K562 (cell line): Measurements from ENCODE around the gene MLLT6. TPM values are rescaled to one million over a fixed set of nuclear protein-coding genes. Genes with fewer than 3 reads are reported as not detected.

Experiments used
- MTA1 ChIP-seq: fragments of 450-650 bp; IDR thresholded peaks from 2 replicates; pipeline ENCODE4 v1.6.1; 2017; ENCODE audit warnings: borderline replicate concordance
- MYNN ChIP-seq, 2 experiments: sonication (generic); formaldehyde crosslinking in 1 of 2; IDR thresholded peaks; 2 replicates each; pipeline versions ENCODE4 v1.5.0 to v1.6.1; 2016 to 2020; ENCODE audit warnings: antibody characterized with exemption in 1 of 2, missing genetic modification reagents in 1 of 2
- ZNF12 ChIP-seq: sonication (generic); formaldehyde crosslinking; IDR thresholded peaks from 2 replicates; pipeline ENCODE4 v1.4.0; 2020; ENCODE audit warnings: mild to moderate bottlenecking, missing genetic modification reagents
- ZNF507 ChIP-seq: conservative IDR thresholded peaks from 2 replicates; pipeline ENCODE4 v1.6.1; 2017; ENCODE audit warnings: missing genetic modification characterization, missing compliant biosample characterization
- polyA plus RNA-seq, 8 experiments: library from polyadenylated mRNA; depleted of rRNA in 4 of 8; stranded (reverse) in 5 of 8; unstranded in 3 of 8; fragments of >200 nt; fragmentation: Nextera tagmentation in 2 of 8; fragmentation: Illumina TruSeq in 1 of 8; extraction: Ambion mirVana in 2 of 8; extraction: Trizol in 1 of 8; gene quantifications; 2 replicates each; pipeline versions ENCODE4 v1.2.1 to v1.2.3, GENCODE V29; 2011 to 2014; ENCODE audit warnings: inconsistent platforms in 1 of 8, missing spikeins in 1 of 8
- total RNA-seq, 7 experiments: library from RNA; depleted of rRNA in 6 of 7; stranded (reverse); fragments of >200 nt in 6 of 7; fragmentation: Illumina TruSeq in 2 of 7; extraction: Trizol in 2 of 7; gene quantifications; 2 replicates each; pipeline versions ENCODE4 v1.2.1 to v1.2.3, GENCODE V29; 2011 to 2021; ENCODE audit warnings: low replicate concordance in 1 of 7
- TF ChIP-seq, protein P1 (sequence below), 2 experiments: fragments of 450-650 bp; formaldehyde crosslinking in 1 of 2; IDR thresholded peaks; 2 replicates each; pipeline versions ENCODE4 v1.4.0 to v1.6.1; 2014 to 2020; ENCODE audit warnings: mild to moderate bottlenecking in 2 of 2, borderline replicate concordance in 1 of 2, low read depth in 1 of 2
- TF ChIP-seq, protein P2 (sequence below): sonication (generic); formaldehyde crosslinking; IDR thresholded peaks from 2 replicates; pipeline ENCODE4 v1.8.0; 2022; ENCODE audit warnings: mild to moderate bottlenecking, missing genetic modification reagents
- TF ChIP-seq, protein P3 (sequence below): sonication (generic); formaldehyde crosslinking; IDR thresholded peaks from 2 replicates; pipeline ENCODE4 v1.8.1; 2022; ENCODE audit warnings: missing genetic modification reagents
- TF ChIP-seq, protein P4 (sequence below), 2 experiments: fragments of 450-650 bp; conservative IDR thresholded peaks; 2 replicates each; pipeline ENCODE4 v1.6.1; 2017; ENCODE audit warnings: mild to moderate bottlenecking in 2 of 2, moderate library complexity in 2 of 2

The MLLT6 gene
- total and polyA plus RNA-seq, 9 of the 15 experiments (the other 6 are each of a cell fraction or from before 2014, with no cell fraction given): 3.1 to 71.7 (median 30.0) TPM

DNA sequence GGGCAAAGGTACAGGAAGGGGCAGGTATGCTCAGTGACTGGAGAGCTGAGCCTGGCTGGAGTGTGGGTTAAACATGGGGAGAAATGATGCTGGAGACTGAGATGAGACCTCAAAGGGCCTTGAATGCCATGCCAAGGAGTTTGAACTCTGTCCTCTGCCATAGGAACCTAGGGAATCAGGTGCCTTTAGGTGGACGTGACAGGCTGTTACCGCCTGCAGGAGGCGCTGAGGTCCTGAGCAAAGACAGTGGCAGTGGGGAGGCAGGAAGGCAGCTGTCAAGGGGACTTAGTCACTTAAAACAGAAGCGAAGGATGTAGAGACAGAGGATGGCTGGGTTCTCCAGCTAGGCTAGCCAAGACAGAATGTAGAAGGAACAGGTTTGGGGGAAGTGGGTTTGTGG is 56.5 kb downstream of the MLLT6 start (continued):
- TF ChIP-seq, protein P1, sequence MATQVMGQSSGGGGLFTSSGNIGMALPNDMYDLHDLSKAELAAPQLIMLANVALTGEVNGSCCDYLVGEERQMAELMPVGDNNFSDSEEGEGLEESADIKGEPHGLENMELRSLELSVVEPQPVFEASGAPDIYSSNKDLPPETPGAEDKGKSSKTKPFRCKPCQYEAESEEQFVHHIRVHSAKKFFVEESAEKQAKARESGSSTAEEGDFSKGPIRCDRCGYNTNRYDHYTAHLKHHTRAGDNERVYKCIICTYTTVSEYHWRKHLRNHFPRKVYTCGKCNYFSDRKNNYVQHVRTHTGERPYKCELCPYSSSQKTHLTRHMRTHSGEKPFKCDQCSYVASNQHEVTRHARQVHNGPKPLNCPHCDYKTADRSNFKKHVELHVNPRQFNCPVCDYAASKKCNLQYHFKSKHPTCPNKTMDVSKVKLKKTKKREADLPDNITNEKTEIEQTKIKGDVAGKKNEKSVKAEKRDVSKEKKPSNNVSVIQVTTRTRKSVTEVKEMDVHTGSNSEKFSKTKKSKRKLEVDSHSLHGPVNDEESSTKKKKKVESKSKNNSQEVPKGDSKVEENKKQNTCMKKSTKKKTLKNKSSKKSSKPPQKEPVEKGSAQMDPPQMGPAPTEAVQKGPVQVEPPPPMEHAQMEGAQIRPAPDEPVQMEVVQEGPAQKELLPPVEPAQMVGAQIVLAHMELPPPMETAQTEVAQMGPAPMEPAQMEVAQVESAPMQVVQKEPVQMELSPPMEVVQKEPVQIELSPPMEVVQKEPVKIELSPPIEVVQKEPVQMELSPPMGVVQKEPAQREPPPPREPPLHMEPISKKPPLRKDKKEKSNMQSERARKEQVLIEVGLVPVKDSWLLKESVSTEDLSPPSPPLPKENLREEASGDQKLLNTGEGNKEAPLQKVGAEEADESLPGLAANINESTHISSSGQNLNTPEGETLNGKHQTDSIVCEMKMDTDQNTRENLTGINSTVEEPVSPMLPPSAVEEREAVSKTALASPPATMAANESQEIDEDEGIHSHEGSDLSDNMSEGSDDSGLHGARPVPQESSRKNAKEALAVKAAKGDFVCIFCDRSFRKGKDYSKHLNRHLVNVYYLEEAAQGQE (IDR thresholded peaks at IDR 0.05; ENCODE audit: borderline replicate concordance): peak; percentile 57; the same call in 1 of the 2 replicates
- TF ChIP-seq, protein P1 (CRISPR knock-in tag; IDR thresholded peaks at IDR 0.05; ENCODE audit: low read depth): no peak
- TF ChIP-seq ZNF12 (CRISPR knock-in tag) (no peak), MYNN (IDR thresholded peaks at IDR 0.05) (no peak), MYNN (CRISPR knock-in tag; IDR thresholded peaks at IDR 0.05) (no peak), MTA1 (no peak), ZNF507 (tag) (no peak)
- TF ChIP-seq, protein P2, sequence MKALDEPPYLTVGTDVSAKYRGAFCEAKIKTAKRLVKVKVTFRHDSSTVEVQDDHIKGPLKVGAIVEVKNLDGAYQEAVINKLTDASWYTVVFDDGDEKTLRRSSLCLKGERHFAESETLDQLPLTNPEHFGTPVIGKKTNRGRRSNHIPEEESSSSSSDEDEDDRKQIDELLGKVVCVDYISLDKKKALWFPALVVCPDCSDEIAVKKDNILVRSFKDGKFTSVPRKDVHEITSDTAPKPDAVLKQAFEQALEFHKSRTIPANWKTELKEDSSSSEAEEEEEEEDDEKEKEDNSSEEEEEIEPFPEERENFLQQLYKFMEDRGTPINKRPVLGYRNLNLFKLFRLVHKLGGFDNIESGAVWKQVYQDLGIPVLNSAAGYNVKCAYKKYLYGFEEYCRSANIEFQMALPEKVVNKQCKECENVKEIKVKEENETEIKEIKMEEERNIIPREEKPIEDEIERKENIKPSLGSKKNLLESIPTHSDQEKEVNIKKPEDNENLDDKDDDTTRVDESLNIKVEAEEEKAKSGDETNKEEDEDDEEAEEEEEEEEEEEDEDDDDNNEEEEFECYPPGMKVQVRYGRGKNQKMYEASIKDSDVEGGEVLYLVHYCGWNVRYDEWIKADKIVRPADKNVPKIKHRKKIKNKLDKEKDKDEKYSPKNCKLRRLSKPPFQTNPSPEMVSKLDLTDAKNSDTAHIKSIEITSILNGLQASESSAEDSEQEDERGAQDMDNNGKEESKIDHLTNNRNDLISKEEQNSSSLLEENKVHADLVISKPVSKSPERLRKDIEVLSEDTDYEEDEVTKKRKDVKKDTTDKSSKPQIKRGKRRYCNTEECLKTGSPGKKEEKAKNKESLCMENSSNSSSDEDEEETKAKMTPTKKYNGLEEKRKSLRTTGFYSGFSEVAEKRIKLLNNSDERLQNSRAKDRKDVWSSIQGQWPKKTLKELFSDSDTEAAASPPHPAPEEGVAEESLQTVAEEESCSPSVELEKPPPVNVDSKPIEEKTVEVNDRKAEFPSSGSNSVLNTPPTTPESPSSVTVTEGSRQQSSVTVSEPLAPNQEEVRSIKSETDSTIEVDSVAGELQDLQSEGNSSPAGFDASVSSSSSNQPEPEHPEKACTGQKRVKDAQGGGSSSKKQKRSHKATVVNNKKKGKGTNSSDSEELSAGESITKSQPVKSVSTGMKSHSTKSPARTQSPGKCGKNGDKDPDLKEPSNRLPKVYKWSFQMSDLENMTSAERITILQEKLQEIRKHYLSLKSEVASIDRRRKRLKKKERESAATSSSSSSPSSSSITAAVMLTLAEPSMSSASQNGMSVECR (CRISPR knock-in tag): 0 out of 2 replicates have a peak, but pooled peaks have one; percentile 23
- TF ChIP-seq, protein P3, sequence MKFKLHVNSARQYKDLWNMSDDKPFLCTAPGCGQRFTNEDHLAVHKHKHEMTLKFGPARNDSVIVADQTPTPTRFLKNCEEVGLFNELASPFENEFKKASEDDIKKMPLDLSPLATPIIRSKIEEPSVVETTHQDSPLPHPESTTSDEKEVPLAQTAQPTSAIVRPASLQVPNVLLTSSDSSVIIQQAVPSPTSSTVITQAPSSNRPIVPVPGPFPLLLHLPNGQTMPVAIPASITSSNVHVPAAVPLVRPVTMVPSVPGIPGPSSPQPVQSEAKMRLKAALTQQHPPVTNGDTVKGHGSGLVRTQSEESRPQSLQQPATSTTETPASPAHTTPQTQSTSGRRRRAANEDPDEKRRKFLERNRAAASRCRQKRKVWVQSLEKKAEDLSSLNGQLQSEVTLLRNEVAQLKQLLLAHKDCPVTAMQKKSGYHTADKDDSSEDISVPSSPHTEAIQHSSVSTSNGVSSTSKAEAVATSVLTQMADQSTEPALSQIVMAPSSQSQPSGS (CRISPR knock-in tag): no peak
- TF ChIP-seq, protein P4, sequence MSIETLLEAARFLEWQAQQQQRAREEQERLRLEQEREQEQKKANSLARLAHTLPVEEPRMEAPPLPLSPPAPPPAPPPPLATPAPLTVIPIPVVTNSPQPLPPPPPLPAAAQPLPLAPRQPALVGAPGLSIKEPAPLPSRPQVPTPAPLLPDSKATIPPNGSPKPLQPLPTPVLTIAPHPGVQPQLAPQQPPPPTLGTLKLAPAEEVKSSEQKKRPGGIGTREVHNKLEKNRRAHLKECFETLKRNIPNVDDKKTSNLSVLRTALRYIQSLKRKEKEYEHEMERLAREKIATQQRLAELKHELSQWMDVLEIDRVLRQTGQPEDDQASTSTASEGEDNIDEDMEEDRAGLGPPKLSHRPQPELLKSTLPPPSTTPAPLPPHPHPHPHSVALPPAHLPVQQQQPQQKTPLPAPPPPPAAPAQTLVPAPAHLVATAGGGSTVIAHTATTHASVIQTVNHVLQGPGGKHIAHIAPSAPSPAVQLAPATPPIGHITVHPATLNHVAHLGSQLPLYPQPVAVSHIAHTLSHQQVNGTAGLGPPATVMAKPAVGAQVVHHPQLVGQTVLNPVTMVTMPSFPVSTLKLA (conservative IDR thresholded peaks at IDR 0.05): no peak
